NCI-H2107 treated with DMSO at 0.1 percent for 48 hours (cell line): ENCODE data around the gene DFFB.

ENCODE experiments used
- DNase-seq: peaks from one replicate; lab custom pipeline; 2025; ENCODE audit not compliant: unreplicated experiment; lab: John Stamatoyannopoulos, UW

DFFB gene

GRCh38 chr1:3923378-3924185 is 66.3 kb downstream of the DFFB start:
- no peak for DNase-seq

GRCh38 chr1:3924186-3924824 is 67.0 kb downstream of the DFFB start:
- no peak for DNase-seq

- DNase-seq = peak; percentile 35
Observed at GRCh38 chr1:3924825-3925220, 67.5 kb downstream of the DFFB start.

GRCh38 chr1:3925256-3925655 is 68.0 kb downstream of the DFFB start:
- no peak for DNase-seq

GRCh38 chr1:3925762-3926161 is 68.5 kb downstream of the DFFB start:
- DNase-seq = no peak

GRCh38 chr1:3926956-3927355 is 69.7 kb downstream of the DFFB start:
- no peak for DNase-seq

GRCh38 chr1:3928586-3928985 is 71.3 kb downstream of the DFFB start:
- no peak for DNase-seq

GRCh38 chr1:3929126-3929525 is 71.8 kb downstream of the DFFB start:
- no peak for DNase-seq

GRCh38 chr1:3930301-3931006 is 73.2 kb downstream of the DFFB start:
- no peak for DNase-seq

- no peak for DNase-seq
Observed at GRCh38 chr1:3931007-3931912, 74.0 kb downstream of the DFFB start.

GRCh38 chr1:3932156-3932919 is 75.1 kb downstream of the DFFB start:
- DNase-seq = no peak
